ENCODE results near the gene SNHG17.
"Not testable (repeated sequence)": the region's sequence is repeated elsewhere in the genome, so short reads cannot be mapped to it uniquely, and the experiment has no call there.

The SNHG17 gene

GRCh38 chr20:38383147-38383546 is 52.0 kb downstream of the SNHG17 start:
- no peak overlapping the region for H3K4me3 Mint-ChIP-seq
- no peak for DNase-seq (ENCODE audit: low spot score in 2 of 2)
- H3K27ac Mint-ChIP-seq = no peak overlapping the region
- no peak for ATAC-seq
- H3K9me3 Mint-ChIP-seq = no peaks in the 10 kb centered on the region
- no peaks in the 10 kb centered on the region for H3K36me3 Mint-ChIP-seq
- no peaks in the 10 kb centered on the region for H3K4me1 Mint-ChIP-seq

DNA sequence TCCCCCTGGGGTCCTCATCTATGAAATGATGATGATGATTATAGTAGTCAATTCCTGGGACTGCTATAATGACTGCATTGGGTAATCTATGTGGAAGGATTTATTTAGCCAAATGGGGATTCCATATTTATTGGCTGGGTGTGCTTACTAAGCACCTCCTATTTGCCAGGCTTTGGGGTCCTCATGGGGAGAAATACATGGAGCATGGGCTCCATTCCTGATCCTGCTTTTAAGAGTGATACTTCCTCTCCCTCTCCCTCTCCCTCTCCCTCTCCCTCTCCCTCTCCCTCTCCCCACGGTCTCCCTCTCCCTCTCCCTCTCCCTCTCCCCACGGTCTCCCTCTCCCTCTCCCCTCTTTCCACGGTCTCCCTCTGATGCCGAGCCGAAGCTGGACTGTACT is 57.3 kb downstream of the SNHG17 start:
- H3K9me3 Mint-ChIP-seq; H3K27ac Mint-ChIP-seq; ATAC-seq; H3K4me1 Mint-ChIP-seq; H3K36me3 Mint-ChIP-seq; H3K4me3 Mint-ChIP-seq; DNase-seq (ENCODE audit: low spot score in 2 of 2): not testable (repeated sequence)

DNA sequence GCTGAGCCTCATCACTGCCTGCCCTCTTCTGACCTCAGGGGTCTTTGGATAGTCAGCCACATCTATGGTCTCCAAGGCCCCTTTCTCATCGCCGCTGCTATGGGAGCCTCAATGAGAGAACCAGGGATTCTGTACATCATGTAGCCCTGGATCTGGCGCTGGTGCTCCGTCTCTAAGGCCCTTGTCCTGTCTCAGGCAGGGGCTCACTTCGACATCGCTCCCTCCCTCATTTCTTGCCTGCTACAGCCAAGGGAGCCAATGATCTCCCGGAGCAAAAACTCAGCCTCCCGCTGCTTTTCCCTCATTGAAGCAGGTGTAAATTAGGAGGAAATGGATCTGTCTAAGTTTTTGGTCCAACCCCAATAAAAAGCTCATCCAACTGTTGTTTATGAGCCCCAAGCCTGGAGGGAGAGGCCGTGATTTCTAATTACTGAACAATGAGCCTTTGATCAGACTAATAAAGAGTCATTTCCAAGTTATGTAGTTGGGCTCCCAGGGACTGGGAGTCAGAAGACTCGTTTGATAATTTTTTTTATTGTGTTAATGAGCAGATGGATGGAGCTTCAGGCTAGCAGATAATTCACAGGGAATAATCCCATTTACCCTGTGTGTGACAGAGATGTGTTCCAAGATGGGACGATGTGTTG is 58.0 kb downstream of the SNHG17 start:
- H3K4me1 Mint-ChIP-seq = no peaks in the 10 kb centered on the region
- ATAC-seq (no peak), DNase-seq (ENCODE audit: low spot score in 2 of 2) (no peak)
- no peaks in the 10 kb centered on the region for H3K36me3 Mint-ChIP-seq
- no peaks in the 10 kb centered on the region for H3K9me3 Mint-ChIP-seq
- H3K27ac Mint-ChIP-seq = no peak overlapping the region
- H3K4me3 Mint-ChIP-seq = no peak overlapping the region

DNA sequence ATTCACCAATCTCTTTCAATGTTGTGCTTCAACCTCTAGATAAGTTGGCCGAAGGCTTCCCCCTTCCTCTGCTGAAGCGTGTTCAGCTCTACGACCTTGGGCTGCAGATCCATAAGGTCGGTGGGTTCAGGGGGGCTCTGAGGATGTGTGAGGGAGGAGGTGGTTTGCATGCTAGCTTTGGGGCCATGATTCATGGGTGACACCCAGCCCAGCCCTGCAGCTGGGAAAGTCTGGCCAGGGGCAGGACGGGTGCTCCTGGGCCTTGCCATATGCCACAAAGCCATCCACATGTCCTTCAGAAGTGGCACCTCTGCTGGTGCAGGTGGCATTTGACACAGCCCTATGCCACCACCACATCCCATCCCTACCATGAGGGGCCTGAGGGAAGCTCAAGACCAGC is 61.2 kb downstream of the SNHG17 start:
- DNase-seq (ENCODE audit: low spot score in 2 of 2) (no peak), ATAC-seq (no peak)
- Mint-ChIP-seq H3K4me3 (no peak overlapping the region), H3K9me3 (no peaks in the 10 kb centered on the region), H3K27ac (no peak overlapping the region), H3K4me1 (no peaks in the 10 kb centered on the region), H3K36me3 (no peaks in the 10 kb centered on the region)

DNA sequence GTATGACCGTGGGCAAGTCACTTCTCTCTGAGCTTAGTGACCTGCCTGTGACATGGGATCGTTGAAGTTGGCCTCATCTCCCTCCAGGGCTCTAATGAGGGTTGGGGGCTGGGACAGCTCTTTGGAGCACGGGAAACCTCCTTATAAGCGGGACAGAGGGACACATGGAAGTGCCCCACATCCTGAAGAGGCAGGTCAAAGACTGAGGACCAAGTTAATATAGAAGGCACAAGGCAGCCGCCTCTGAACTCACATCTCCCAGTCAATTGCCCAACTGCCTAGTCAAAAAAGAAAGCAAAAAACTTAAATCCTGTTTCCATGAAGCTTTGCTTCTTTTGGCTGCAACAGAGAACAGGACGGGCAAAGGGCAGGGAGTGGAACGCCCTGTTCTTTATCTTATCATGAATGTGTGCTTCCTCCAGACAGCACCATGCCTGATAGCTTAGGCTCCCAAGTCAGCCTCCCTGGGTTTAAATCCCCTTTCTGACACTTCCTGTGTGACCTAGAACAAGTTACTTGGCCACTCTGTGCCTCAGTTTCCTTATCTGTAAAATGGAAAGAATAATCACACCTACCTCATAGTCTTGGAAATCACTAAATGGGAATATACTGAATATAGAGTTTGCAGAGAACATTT is 61.8 kb downstream of the SNHG17 start:
- Mint-ChIP-seq H3K36me3 (no peaks in the 10 kb centered on the region), H3K9me3 (no peaks in the 10 kb centered on the region), H3K27ac (no peak overlapping the region), H3K4me1 (no peaks in the 10 kb centered on the region), H3K4me3 (no peak overlapping the region)
- DNase-seq (ENCODE audit: low spot score in 2 of 2) (no peak), ATAC-seq (no peak)

GRCh38 chr20:38372806-38373205 is 62.3 kb downstream of the SNHG17 start:
- Mint-ChIP-seq H3K9me3 (no peaks in the 10 kb centered on the region), H3K27ac (no peak overlapping the region), H3K4me3 (no peak overlapping the region), H3K36me3 (no peaks in the 10 kb centered on the region), H3K4me1 (no peaks in the 10 kb centered on the region)
- DNase-seq (ENCODE audit: low spot score in 2 of 2) (no peak), ATAC-seq (no peak)

All from stimulated activated effector memory CD8-positive, alpha-beta T cell treated with anti-CD3 and anti-CD28 coated beads, Interleukin-12 subunit alpha, Interleukin-12 subunit beta, amount 100 ng/mL, for 72 hours (primary cell).